Measurements from ENCODE around the gene MGAT5.

MGAT5 gene

DNA sequence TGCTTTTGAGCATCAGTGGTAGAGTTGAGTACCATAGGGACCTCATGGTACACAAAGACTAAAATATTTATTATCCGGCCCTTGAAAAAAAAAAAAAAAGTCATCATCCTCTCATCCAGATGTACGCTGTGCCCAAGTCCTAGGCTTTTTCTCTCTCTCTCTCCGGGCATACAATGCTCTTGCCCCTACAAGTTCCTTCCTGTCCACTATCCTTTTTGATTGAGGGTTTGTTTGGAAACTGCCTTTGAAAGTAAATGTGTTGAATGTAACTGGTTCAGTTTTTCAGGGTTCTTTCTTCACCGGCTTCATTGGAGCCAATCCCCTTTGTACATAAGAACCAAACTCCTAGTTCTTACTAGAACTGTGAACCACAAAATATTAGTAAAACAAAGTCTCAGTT is 130.3 kb downstream of the MGAT5 start:
- no peak for ATAC-seq
- TF ChIP-seq ZNF70 (CRISPR knock-in tag; IDR thresholded peaks at IDR 0.05) (no peak), OSR1 (CRISPR knock-in tag; IDR thresholded peaks at IDR 0.05) (no peak), ESRRG (CRISPR knock-in tag; IDR thresholded peaks at IDR 0.05) (no peak)
- TF ChIP-seq, protein P1, sequence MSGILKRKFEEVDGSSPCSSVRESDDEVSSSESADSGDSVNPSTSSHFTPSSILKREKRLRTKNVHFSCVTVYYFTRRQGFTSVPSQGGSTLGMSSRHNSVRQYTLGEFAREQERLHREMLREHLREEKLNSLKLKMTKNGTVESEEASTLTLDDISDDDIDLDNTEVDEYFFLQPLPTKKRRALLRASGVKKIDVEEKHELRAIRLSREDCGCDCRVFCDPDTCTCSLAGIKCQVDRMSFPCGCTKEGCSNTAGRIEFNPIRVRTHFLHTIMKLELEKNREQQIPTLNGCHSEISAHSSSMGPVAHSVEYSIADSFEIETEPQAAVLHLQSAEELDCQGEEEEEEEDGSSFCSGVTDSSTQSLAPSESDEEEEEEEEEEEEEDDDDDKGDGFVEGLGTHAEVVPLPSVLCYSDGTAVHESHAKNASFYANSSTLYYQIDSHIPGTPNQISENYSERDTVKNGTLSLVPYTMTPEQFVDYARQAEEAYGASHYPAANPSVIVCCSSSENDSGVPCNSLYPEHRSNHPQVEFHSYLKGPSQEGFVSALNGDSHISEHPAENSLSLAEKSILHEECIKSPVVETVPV (CRISPR knock-in tag; IDR thresholded peaks at IDR 0.05), result no peak

DNA sequence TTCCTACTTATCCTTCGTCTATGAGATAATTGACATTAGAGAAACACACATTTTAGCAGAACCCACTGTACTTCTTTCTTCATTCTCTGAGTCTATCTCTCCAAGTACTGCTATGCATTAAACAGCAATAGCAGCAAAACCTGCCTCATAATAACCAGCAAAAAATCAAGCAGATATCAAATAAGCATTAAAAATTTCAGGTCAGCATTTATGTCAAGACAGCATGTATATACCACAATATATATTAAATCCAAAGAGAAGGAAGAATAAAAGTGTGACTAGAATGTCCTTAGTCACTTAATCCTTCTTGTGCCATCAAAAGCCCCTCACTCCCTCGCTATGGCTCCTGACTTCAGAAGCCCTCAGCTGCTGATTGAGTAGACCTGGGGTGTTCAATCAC is 131.3 kb downstream of the MGAT5 start:
- TF ChIP-seq, protein P2, sequence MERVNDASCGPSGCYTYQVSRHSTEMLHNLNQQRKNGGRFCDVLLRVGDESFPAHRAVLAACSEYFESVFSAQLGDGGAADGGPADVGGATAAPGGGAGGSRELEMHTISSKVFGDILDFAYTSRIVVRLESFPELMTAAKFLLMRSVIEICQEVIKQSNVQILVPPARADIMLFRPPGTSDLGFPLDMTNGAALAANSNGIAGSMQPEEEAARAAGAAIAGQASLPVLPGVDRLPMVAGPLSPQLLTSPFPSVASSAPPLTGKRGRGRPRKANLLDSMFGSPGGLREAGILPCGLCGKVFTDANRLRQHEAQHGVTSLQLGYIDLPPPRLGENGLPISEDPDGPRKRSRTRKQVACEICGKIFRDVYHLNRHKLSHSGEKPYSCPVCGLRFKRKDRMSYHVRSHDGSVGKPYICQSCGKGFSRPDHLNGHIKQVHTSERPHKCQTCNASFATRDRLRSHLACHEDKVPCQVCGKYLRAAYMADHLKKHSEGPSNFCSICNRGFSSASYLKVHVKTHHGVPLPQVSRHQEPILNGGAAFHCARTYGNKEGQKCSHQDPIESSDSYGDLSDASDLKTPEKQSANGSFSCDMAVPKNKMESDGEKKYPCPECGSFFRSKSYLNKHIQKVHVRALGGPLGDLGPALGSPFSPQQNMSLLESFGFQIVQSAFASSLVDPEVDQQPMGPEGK (CRISPR knock-in tag; IDR thresholded peaks at IDR 0.05; ENCODE audit: borderline replicate concordance), result no peak
- TF ChIP-seq ARNTL (CRISPR knock-in tag; IDR thresholded peaks at IDR 0.05; ENCODE audit: borderline replicate concordance, low read depth) (no peak), SNAI2 (CRISPR knock-in tag; IDR thresholded peaks at IDR 0.05) (no peak), ZFP30 (CRISPR knock-in tag; IDR thresholded peaks at IDR 0.05) (no peak)
- TF ChIP-seq, protein P3, sequence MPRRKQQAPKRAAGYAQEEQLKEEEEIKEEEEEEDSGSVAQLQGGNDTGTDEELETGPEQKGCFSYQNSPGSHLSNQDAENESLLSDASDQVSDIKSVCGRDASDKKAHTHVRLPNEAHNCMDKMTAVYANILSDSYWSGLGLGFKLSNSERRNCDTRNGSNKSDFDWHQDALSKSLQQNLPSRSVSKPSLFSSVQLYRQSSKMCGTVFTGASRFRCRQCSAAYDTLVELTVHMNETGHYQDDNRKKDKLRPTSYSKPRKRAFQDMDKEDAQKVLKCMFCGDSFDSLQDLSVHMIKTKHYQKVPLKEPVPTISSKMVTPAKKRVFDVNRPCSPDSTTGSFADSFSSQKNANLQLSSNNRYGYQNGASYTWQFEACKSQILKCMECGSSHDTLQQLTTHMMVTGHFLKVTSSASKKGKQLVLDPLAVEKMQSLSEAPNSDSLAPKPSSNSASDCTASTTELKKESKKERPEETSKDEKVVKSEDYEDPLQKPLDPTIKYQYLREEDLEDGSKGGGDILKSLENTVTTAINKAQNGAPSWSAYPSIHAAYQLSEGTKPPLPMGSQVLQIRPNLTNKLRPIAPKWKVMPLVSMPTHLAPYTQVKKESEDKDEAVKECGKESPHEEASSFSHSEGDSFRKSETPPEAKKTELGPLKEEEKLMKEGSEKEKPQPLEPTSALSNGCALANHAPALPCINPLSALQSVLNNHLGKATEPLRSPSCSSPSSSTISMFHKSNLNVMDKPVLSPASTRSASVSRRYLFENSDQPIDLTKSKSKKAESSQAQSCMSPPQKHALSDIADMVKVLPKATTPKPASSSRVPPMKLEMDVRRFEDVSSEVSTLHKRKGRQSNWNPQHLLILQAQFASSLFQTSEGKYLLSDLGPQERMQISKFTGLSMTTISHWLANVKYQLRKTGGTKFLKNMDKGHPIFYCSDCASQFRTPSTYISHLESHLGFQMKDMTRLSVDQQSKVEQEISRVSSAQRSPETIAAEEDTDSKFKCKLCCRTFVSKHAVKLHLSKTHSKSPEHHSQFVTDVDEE (CRISPR knock-in tag; IDR thresholded peaks at IDR 0.05), result no peak
- no peak for ATAC-seq

DNA sequence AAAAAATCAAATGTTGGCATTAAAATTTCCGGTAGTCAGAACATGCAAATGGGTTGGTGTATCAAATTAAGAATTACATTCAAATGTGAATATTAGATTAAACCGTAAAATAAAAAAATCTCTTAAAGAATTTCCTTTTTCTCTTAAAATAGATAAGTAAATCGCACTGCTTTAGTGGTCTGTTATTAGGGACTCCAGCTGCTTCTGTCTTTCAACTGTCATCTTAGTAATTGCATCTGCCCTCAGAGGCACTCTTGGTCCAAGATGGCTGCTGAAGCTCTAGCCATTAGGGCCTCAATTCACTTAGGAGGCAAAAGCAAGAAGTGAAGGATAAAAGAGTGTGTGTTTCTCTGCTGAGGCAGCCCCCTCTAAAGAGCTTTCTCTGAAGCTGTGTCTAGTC is 132.4 kb downstream of the MGAT5 start:
- TF ChIP-seq ZC3H10 (CRISPR knock-in tag; IDR thresholded peaks at IDR 0.05), result no peak
- no peak for TF ChIP-seq CSDC2 (CRISPR knock-in tag; IDR thresholded peaks at IDR 0.05)
- TF ChIP-seq ISL1 (CRISPR knock-in tag; IDR thresholded peaks at IDR 0.05), result no peak
- no peak for TF ChIP-seq ZNF565 (CRISPR knock-in tag; conservative IDR thresholded peaks at IDR 0.05; ENCODE audit: low read depth)
- TF ChIP-seq, protein P1 (CRISPR knock-in tag; IDR thresholded peaks at IDR 0.05), result no peak
- TF ChIP-seq ESRRG (CRISPR knock-in tag; IDR thresholded peaks at IDR 0.05), result no peak
- TF ChIP-seq, protein P4, sequence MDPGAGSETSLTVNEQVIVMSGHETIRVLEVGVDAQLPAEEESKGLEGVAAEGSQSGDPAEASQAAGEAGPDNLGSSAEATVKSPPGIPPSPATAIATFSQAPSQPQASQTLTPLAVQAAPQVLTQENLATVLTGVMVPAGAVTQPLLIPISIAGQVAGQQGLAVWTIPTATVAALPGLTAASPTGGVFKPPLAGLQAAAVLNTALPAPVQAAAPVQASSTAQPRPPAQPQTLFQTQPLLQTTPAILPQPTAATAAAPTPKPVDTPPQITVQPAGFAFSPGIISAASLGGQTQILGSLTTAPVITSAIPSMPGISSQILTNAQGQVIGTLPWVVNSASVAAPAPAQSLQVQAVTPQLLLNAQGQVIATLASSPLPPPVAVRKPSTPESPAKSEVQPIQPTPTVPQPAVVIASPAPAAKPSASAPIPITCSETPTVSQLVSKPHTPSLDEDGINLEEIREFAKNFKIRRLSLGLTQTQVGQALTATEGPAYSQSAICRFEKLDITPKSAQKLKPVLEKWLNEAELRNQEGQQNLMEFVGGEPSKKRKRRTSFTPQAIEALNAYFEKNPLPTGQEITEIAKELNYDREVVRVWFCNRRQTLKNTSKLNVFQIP (CRISPR knock-in tag; IDR thresholded peaks at IDR 0.05; ENCODE audit: borderline replicate concordance, low read depth), result no peak
- no peak for TF ChIP-seq TCF4 (CRISPR knock-in tag; IDR thresholded peaks at IDR 0.05; ENCODE audit: borderline replicate concordance)
- no peak for TF ChIP-seq ZFP3 (CRISPR knock-in tag; IDR thresholded peaks at IDR 0.05)
- no peak for TF ChIP-seq ZFP30 (CRISPR knock-in tag; IDR thresholded peaks at IDR 0.05)
- TF ChIP-seq ZNF70 (CRISPR knock-in tag; IDR thresholded peaks at IDR 0.05), result no peak
- no peak for TF ChIP-seq ZNF8 (CRISPR knock-in tag; IDR thresholded peaks at IDR 0.05)
- no peak for TF ChIP-seq ARNTL (CRISPR knock-in tag; IDR thresholded peaks at IDR 0.05; ENCODE audit: borderline replicate concordance, low read depth)
- ATAC-seq, result no peak

DNA sequence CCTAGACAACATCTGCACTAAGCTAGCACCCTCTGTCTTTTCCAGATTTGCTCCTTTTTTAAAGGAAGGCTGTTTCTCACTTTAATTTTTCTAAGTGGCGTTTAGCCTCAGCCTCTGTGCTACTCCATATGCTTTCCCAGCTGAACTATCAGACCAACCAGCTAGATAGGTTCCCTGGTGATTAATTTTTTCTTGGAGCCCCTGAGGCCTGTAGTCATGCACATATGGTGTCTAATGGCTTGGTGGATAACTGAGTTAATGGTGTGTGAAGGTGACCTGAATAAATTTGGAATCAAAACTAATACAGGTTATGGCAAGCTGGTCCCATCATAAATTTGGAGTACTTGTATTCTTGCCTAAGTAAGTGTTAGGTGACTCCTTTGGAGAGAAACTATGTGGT is 135.5 kb downstream of the MGAT5 start:
- TF ChIP-seq, protein P5, sequence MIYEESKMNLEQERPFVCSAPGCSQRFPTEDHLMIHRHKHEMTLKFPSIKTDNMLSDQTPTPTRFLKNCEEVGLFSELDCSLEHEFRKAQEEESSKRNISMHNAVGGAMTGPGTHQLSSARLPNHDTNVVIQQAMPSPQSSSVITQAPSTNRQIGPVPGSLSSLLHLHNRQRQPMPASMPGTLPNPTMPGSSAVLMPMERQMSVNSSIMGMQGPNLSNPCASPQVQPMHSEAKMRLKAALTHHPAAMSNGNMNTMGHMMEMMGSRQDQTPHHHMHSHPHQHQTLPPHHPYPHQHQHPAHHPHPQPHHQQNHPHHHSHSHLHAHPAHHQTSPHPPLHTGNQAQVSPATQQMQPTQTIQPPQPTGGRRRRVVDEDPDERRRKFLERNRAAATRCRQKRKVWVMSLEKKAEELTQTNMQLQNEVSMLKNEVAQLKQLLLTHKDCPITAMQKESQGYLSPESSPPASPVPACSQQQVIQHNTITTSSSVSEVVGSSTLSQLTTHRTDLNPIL (CRISPR knock-in tag; IDR thresholded peaks at IDR 0.05; ENCODE audit: low read depth), result no peak
- TF ChIP-seq, protein P4 (CRISPR knock-in tag; IDR thresholded peaks at IDR 0.05; ENCODE audit: borderline replicate concordance, low read depth), result no peak
- TF ChIP-seq TOX (CRISPR knock-in tag; IDR thresholded peaks at IDR 0.05; ENCODE audit: borderline replicate concordance) (no peak), ZC3H10 (CRISPR knock-in tag; IDR thresholded peaks at IDR 0.05) (no peak), PPARA (CRISPR knock-in tag; IDR thresholded peaks at IDR 0.05; ENCODE audit: borderline replicate concordance) (no peak), SNAI2 (CRISPR knock-in tag; IDR thresholded peaks at IDR 0.05) (no peak), ZNF8 (CRISPR knock-in tag; IDR thresholded peaks at IDR 0.05) (no peak), ESRRG (CRISPR knock-in tag; IDR thresholded peaks at IDR 0.05) (no peak)
- no peak for ATAC-seq
